Duodenal mucosa (tissue), 2 donors: ENCODE measurements around the gene GNGT1.

Experiments
- H3K27ac ChIP-seq: one replicate; pipeline ENCODE4 v1.7.0; 2013; ENCODE audit warnings: low read depth, low read length
- H3K27me3 ChIP-seq, 2 donors: one replicate each; pipeline ENCODE4 v1.7.0; 2013; ENCODE audit warnings: low read length in 2 of 2, control low read depth in 1 of 2; ENCODE audit not compliant: insufficient read depth in 2 of 2, control insufficient read depth in 1 of 2
- H3K36me3 ChIP-seq, 2 donors: one replicate each; pipeline ENCODE4 v1.7.0; 2013; ENCODE audit warnings: low read length in 2 of 2, control low read depth in 1 of 2; ENCODE audit not compliant: insufficient read depth in 2 of 2, control insufficient read depth in 1 of 2
- H3K4me1 ChIP-seq, 2 donors: one replicate each; pipeline ENCODE4 v1.7.0; 2013; ENCODE audit warnings: low read length in 2 of 2, control low read depth in 1 of 2; ENCODE audit not compliant: insufficient read depth in 2 of 2, control insufficient read depth in 1 of 2
- H3K4me3 ChIP-seq, 2 donors: one replicate each; pipeline ENCODE4 v1.7.0; 2013; ENCODE audit warnings: low read length in 2 of 2, low read depth in 1 of 2
- H3K9ac ChIP-seq, 2 donors: one replicate each; pipeline ENCODE4 v1.7.0; 2013; ENCODE audit warnings: low read length in 2 of 2, low read depth in 1 of 2
- H3K9me3 ChIP-seq, 2 donors: one replicate each; pipeline ENCODE4 v1.7.0; 2013; ENCODE audit warnings: low read length in 2 of 2, control low read depth in 1 of 2; ENCODE audit not compliant: control insufficient read depth in 1 of 2

The GNGT1 gene

GRCh38 chr7:93883078-93883916 is 23.1 kb upstream of the GNGT1 start:
- no peaks in the 10 kb centered on the region for H3K27me3 ChIP-seq
- no peaks in the 10 kb centered on the region for H3K36me3 ChIP-seq
- no peak overlapping the region for H3K9ac ChIP-seq
- H3K9me3 ChIP-seq: no peaks in the 10 kb centered on the region
- no peaks in the 10 kb centered on the region for H3K4me1 ChIP-seq
- H3K27ac ChIP-seq: no peak overlapping the region
- no peak overlapping the region for H3K4me3 ChIP-seq

GRCh38 chr7:93883917-93884345 is 22.4 kb upstream of the GNGT1 start:
- Histone ChIP-seq H3K9ac (no peak overlapping the region), H3K4me1 (no peaks in the 10 kb centered on the region), H3K27me3 (no peaks in the 10 kb centered on the region), H3K9me3 (no peaks in the 10 kb centered on the region), H3K27ac (no peak overlapping the region), H3K36me3 (no peaks in the 10 kb centered on the region), H3K4me3 (no peak overlapping the region)

- Histone ChIP-seq H3K27me3 (peaks cover 0 to under 1% of the 10 kb centered on the region in 2 donors), H3K9ac (no peak overlapping the region), H3K4me1 (no peaks in the 10 kb centered on the region), H3K27ac (no peak overlapping the region), H3K36me3 (no peaks in the 10 kb centered on the region), H3K4me3 (no peak overlapping the region), H3K9me3 (no peaks in the 10 kb centered on the region)
Measured at GRCh38 chr7:93884541-93884940, 21.8 kb upstream of the GNGT1 start.

GRCh38 chr7:93889261-93889660 is 17.1 kb upstream of the GNGT1 start:
- H3K27me3 ChIP-seq: peaks cover 3 to 4% of the 10 kb centered on the region in 2 donors
- H3K9me3 ChIP-seq: no peaks in the 10 kb centered on the region
- no peaks in the 10 kb centered on the region for H3K36me3 ChIP-seq
- H3K27ac ChIP-seq: no peak overlapping the region
- H3K4me3 ChIP-seq: no peak overlapping the region
- no peak overlapping the region for H3K9ac ChIP-seq
- H3K4me1 ChIP-seq: no peaks in the 10 kb centered on the region

GRCh38 chr7:93890041-93890463 is 16.3 kb upstream of the GNGT1 start:
- H3K9ac ChIP-seq: no peak overlapping the region
- H3K27me3 ChIP-seq: peaks cover 3 to 4% of the 10 kb centered on the region in 2 donors
- no peaks in the 10 kb centered on the region for H3K4me1 ChIP-seq
- H3K9me3 ChIP-seq: no peaks in the 10 kb centered on the region
- H3K4me3 ChIP-seq: peak overlapping the region; percentile 52 to 56
- no peak overlapping the region for H3K27ac ChIP-seq
- no peaks in the 10 kb centered on the region for H3K36me3 ChIP-seq

GRCh38 chr7:93890464-93891068 is 15.8 kb upstream of the GNGT1 start, which contains the start of gene TFPI2:
TSS of gene TFPI2 (minus strand) at chr7:93890753. CDS start at chr7:93890678, 75 bp downstream.
- H3K4me1 ChIP-seq: no peaks in the 10 kb centered on the region
- no peak within 1 kb of the TSS for H3K27ac ChIP-seq
- peaks cover 3 to 4% of the 10 kb centered on the region in 2 donors for H3K27me3 ChIP-seq
- peak within 1 kb of the TSS; percentile 52 to 56 for H3K4me3 ChIP-seq
- no peaks in the 10 kb centered on the region for H3K9me3 ChIP-seq
- no peak within 1 kb of the TSS for H3K9ac ChIP-seq
- no peaks in the 10 kb centered on the region for H3K36me3 ChIP-seq

- H3K4me1 ChIP-seq: no peaks in the 10 kb centered on the region
- no peak overlapping the region for H3K4me3 ChIP-seq
- no peak overlapping the region for H3K27ac ChIP-seq
Measured at GRCh38 chr7:93894426-93894825, 11.9 kb upstream of the GNGT1 start.

GRCh38 chr7:93894966-93895640 is 11.3 kb upstream of the GNGT1 start:
- Histone ChIP-seq H3K9ac (no peak overlapping the region), H3K4me1 (no peaks in the 10 kb centered on the region), H3K36me3 (no peaks in the 10 kb centered on the region), H3K4me3 (no peak overlapping the region), H3K27me3 (peaks cover 0 to 4% of the 10 kb centered on the region in 2 donors), H3K9me3 (no peaks in the 10 kb centered on the region), H3K27ac (no peak overlapping the region)

More at GRCh38 chr7:93894426-93894825, 11.9 kb upstream of the GNGT1 start:
- H3K27me3 ChIP-seq: peaks cover 3 to 4% of the 10 kb centered on the region in 2 donors
- no peak overlapping the region for H3K9ac ChIP-seq
- no peaks in the 10 kb centered on the region for H3K9me3 ChIP-seq
- H3K36me3 ChIP-seq: no peaks in the 10 kb centered on the region

GRCh38 chr7:93895859-93896600 is 10.3 kb upstream of the GNGT1 start:
- Histone ChIP-seq H3K9ac (no peak overlapping the region), H3K36me3 (no peaks in the 10 kb centered on the region), H3K4me3 (no peak overlapping the region), H3K27ac (no peak overlapping the region), H3K4me1 (no peaks in the 10 kb centered on the region), H3K27me3 (peaks cover 0 to 4% of the 10 kb centered on the region in 2 donors), H3K9me3 (no peaks in the 10 kb centered on the region)
